Caki2 (cell line): ENCODE measurements around the gene NDUFA12. TPM values are rescaled to one million over a fixed set of nuclear protein-coding genes. Genes with fewer than 3 reads are reported as not detected.
"Not testable (repeated sequence)": the region's sequence is repeated elsewhere in the genome, so short reads cannot be mapped to it uniquely, and the experiment has no call there.

Experiments used
- DNase-seq: peaks from one replicate; pipeline ENCODE4 v3.0.0-alpha.2; 2015; ENCODE audit warnings: low read depth
- in situ Hi-C: cut with HindIII; loops from 2 replicates; pipeline ENCODE4 v1.10.0; 2016; ENCODE audit warnings: low sequenced_read_pairs, low pct_unique_long_range_greater_than_20kb, mixed read lengths
- total RNA-seq: library from RNA; depleted of rRNA; stranded (reverse); fragments of >200 nt; shearing (Covaris generic); gene quantifications from 2 replicates; pipeline ENCODE4 v1.2.3, GENCODE V29; 2014; ENCODE audit warnings: low replicate concordance

The NDUFA12 gene
- total RNA-seq, 1 experiment from 2014 or later, result 132 TPM

GRCh38 chr12:94987076-94987669 is 16.3 kb downstream of the NDUFA12 start:
- in situ Hi-C loops, result no loop called here
- DNase-seq, result no peak

DNA sequence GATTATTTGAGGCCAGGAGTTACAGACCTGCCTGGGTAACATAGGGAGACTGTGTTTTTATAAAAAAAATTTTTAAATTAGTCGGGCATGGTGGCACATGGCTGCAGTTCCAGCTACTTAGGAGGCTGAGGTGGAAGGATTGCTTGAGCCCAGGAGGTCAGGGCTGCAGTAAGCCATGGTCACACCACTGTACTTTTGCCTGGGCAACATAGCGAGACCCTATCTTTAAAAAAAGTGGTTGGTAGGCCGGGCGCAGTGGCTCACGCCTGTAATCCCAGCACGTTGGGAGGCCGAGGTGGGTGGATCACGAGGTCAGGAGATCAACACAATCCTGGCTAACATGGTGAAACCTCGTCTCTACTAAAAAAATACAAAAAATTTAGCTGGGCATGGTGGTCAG is 18.4 kb downstream of the NDUFA12 start:
- in situ Hi-C loops, result not testable (repeated sequence)

DNA sequence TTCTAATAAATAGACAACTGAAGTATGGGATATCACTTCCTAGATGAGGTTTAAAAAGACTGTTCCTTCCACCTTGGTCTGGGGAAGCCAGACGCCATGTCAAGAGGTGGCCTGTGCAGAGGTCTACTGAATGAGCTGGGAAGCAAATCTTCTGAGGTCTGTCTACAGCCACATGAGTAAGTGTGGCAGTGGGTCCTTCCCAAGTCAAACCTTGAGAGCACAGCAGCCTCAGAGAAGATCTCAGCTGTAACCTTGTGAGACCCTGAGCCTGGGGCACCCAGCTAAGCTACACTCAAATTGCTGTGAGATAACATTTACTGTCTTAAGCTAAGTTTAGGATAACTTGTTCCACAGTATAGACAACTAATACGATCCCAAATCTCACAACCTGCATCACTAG is 20.2 kb downstream of the NDUFA12 start:
- in situ Hi-C loops, result no loop called here
- no peak for DNase-seq

More for the DNA sequence above, 18.4 kb downstream of the NDUFA12 start:
- DNase-seq, result not testable (repeated sequence)

- in situ Hi-C loops, result no loop called here
- DNase-seq, result no peak
Observed at GRCh38 chr12:94982456-94982855, 21.0 kb downstream of the NDUFA12 start.

GRCh38 chr12:94980577-94980976 is 22.9 kb downstream of the NDUFA12 start:
- in situ Hi-C loops, result no loop called here
- DNase-seq, result no peak

- DNase-seq, result no peak
- in situ Hi-C loops, result no loop called here
Observed at GRCh38 chr12:94979941-94980340, 23.6 kb downstream of the NDUFA12 start.

GRCh38 chr12:94977766-94978468 is 25.6 kb downstream of the NDUFA12 start:
- no peak for DNase-seq
- in situ Hi-C loops, result no loop called here

GRCh38 chr12:94973221-94973620 is 30.3 kb downstream of the NDUFA12 start:
- in situ Hi-C loops, result no loop called here
- no peak for DNase-seq

GRCh38 chr12:94972795-94973194 is 30.7 kb downstream of the NDUFA12 start:
- no peak for DNase-seq
- in situ Hi-C loops, result no loop called here

- DNase-seq, result no peak
Observed at GRCh38 chr12:94971923-94972322, 31.6 kb downstream of the NDUFA12 start.

DNA sequence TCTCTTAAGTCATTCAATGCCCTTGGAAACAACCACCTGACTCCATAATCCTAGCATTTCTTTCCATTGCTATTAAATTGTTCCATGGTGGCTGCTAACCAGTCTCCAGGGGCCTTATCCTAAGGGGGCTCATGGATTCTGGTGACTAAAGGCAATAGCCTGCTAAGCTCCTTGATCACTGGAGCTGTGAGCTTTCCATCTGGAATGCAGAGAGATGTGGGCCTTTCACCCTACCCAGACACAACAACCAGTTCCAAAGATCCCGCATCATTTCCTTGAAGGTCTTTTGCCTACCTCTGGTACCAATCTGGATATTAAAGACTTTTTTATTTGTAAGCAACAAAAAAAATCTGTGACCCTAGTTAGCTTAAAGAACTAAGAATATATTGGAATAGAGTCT is 32.9 kb downstream of the NDUFA12 start:
- no peak for DNase-seq
- in situ Hi-C loops, result no loop called here

More at GRCh38 chr12:94971923-94972322, 31.6 kb downstream of the NDUFA12 start:
- in situ Hi-C loops, result no loop called here

DNA sequence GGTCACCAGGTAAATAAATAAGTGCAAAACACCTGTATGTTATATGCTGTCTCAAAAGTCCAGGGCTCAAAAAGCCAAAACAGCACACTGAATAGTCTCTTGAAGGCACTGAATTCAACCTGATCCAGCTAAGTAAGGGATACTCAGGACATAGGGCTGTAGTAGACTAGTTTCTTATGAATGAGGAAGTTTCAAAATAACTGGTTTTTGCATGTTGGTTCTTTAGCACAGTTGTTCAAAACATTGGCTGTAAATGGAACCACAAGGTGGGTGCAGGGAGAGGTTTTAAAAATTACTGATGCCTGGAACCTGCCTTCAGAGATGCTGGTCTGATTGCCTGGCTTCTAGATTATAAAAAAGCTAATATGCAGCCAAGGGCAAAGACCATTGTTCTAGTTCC is 34.1 kb downstream of the NDUFA12 start:
- DNase-seq, result no peak
- in situ Hi-C loops, result no loop called here

GRCh38 chr12:94965982-94966630 is 37.4 kb downstream of the NDUFA12 start:
- in situ Hi-C loops, result no loop called here
- DNase-seq, result no peak

- no peak for DNase-seq
- in situ Hi-C loops, result no loop called here
Observed at GRCh38 chr12:94963649-94964048, 39.8 kb downstream of the NDUFA12 start.

DNA sequence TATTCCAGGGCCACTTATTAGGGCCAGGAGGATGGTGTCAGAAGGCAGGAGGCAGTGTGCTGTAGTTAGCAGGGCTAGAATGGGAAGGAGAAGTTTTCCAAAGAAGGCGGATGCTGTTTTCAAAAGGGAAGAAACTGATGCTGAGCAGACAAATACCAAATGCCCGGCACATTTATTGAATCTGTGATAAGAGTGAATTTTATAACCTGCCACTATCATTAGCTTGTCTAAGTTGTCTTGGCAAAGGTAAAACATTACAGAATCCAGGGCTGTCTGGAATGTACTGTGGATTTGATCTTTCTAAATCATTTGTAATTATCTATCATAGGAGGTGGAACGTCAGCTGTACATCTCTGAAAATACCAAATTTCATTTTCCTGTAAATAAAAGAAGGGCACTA is 40.8 kb downstream of the NDUFA12 start:
- DNase-seq, result no peak
- in situ Hi-C loops, result no loop called here

DNA sequence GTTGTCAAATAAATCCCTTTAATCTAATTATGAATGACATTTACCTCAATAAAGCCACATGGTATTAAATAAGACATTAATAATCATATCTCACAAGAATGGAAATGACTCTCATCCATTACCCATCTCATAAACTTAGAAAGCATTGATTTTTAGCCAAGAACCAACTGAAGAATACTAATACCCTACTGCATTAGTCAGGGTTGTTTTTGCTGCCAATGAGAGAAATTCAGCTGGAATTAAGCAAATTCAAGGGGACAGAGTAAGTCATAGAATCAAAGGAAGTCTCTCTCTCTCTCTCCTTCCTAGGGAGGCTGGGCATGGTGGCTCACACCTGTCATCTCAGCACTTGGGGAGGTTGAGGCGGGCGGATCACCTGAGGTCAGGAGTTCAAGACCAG is 41.6 kb downstream of the NDUFA12 start:
- in situ Hi-C loops, result no loop called here
- DNase-seq, result no peak

- in situ Hi-C loops, result no loop called here
- DNase-seq, result no peak
Observed at GRCh38 chr12:94961256-94961824, 42.2 kb downstream of the NDUFA12 start.

- no peak for DNase-seq
- in situ Hi-C loops, result no loop called here
Observed at GRCh38 chr12:94957006-94957405, 46.5 kb downstream of the NDUFA12 start.

GRCh38 chr12:94954948-94955592 is 48.4 kb downstream of the NDUFA12 start:
- no peak for DNase-seq
- in situ Hi-C loops, result no loop called here
